ENCODE results near the gene CFAP70. TPM values are rescaled to one million over a fixed set of nuclear protein-coding genes. Genes with fewer than 3 reads are reported as not detected.

The CFAP70 gene
- total and polyA plus RNA-seq, 2 of the 8 experiments (the other 6 are each of a cell fraction or from before 2014, with no cell fraction given) = 0.21 to 0.30 TPM

GRCh38 chr10:73388228-73388627 is 29.6 kb upstream of the CFAP70 start (continued):
- no peak for TF ChIP-seq NANOG (IDR thresholded peaks at IDR 0.05; ENCODE audit: insufficient read depth, low read depth, low read length, poor library complexity, severe bottlenecking)
